ENCODE measurements around the gene CCDC34. TPM values are rescaled to one million over a fixed set of nuclear protein-coding genes. Genes with fewer than 3 reads are reported as not detected.

Gene CCDC34
- total RNA-seq, 2 experiments from 2014 or later: 26.8 to 28.5 TPM

- ATAC-seq: no peak
- no peak for DNase-seq
- TF ChIP-seq CTCF (IDR thresholded peaks at IDR 0.05): no peak
- Mint-ChIP-seq H3K4me3 (no peak overlapping the region), H3K27ac (no peak overlapping the region), H3K4me1 (ENCODE audit: low read depth) (no peaks in the 10 kb centered on the region), H3K27me3 (no peaks in the 10 kb centered on the region), H3K9me3 (no peaks in the 10 kb centered on the region), H3K36me3 (ENCODE audit: low read depth) (peaks cover 11% of the 10 kb centered on the region)
- ChIA-PET POLR2A (no interaction called here), CTCF (no interaction called here)
- intact Hi-C loops (cut with micrococcal nuclease): no loop called here
Observed at GRCh38 chr11:27350511-27350910, 12.5 kb downstream of the CCDC34 start.

- ChIA-PET POLR2A (no interaction called here), CTCF (no interaction called here)
- no peaks in the 10 kb centered on the region for H3K27me3 Mint-ChIP-seq
- intact Hi-C loops (cut with micrococcal nuclease): no loop called here
- no peak for TF ChIP-seq CTCF (IDR thresholded peaks at IDR 0.05)
- no peak overlapping the region for H3K27ac Mint-ChIP-seq
- peaks cover 11% of the 10 kb centered on the region for H3K36me3 Mint-ChIP-seq (ENCODE audit: low read depth)
- no peaks in the 10 kb centered on the region for H3K9me3 Mint-ChIP-seq
- no peak overlapping the region for H3K4me3 Mint-ChIP-seq
- ATAC-seq: no peak
- DNase-seq: no peak
- no peaks in the 10 kb centered on the region for H3K4me1 Mint-ChIP-seq (ENCODE audit: low read depth)
Observed at GRCh38 chr11:27349919-27350318, 13.1 kb downstream of the CCDC34 start.

- Mint-ChIP-seq H3K9me3 (no peaks in the 10 kb centered on the region), H3K4me3 (no peak overlapping the region), H3K4me1 (ENCODE audit: low read depth) (no peaks in the 10 kb centered on the region), H3K36me3 (ENCODE audit: low read depth) (peaks cover 11% of the 10 kb centered on the region), H3K27me3 (no peaks in the 10 kb centered on the region), H3K27ac (no peak overlapping the region)
- intact Hi-C loops (cut with micrococcal nuclease): no loop called here
- DNase-seq (no peak), ATAC-seq (no peak)
- POLR2A ChIA-PET: no interaction called here
- TF ChIP-seq CTCF (IDR thresholded peaks at IDR 0.05): no peak
- CTCF ChIA-PET: interaction anchor here (1.2 kb wide), 1 partner anchor 26 kb away, joined by 3 read pairs; no protein-coding TSS in a partner anchor
Observed at GRCh38 chr11:27348340-27348873, 14.6 kb downstream of the CCDC34 start.

- no peaks in the 10 kb centered on the region for H3K4me1 Mint-ChIP-seq (ENCODE audit: low read depth)
- CTCF ChIA-PET: no interaction called here
Observed at GRCh38 chr11:27347359-27348339, 15.4 kb downstream of the CCDC34 start.

More at GRCh38 chr11:27347359-27348339, 15.4 kb downstream of the CCDC34 start:
- H3K4me3 Mint-ChIP-seq: no peak overlapping the region
- DNase-seq: no peak
- no peaks in the 10 kb centered on the region for H3K9me3 Mint-ChIP-seq
- H3K36me3 Mint-ChIP-seq (ENCODE audit: low read depth): peaks cover 11% of the 10 kb centered on the region
- TF ChIP-seq CTCF (IDR thresholded peaks at IDR 0.05): no peak
- ATAC-seq: no peak
- POLR2A ChIA-PET: no interaction called here
- intact Hi-C loops (cut with micrococcal nuclease): no loop called here
- no peaks in the 10 kb centered on the region for H3K27me3 Mint-ChIP-seq
- no peak overlapping the region for H3K27ac Mint-ChIP-seq
